Measurements from ENCODE around the gene FPGS.

FPGS gene

DNA sequence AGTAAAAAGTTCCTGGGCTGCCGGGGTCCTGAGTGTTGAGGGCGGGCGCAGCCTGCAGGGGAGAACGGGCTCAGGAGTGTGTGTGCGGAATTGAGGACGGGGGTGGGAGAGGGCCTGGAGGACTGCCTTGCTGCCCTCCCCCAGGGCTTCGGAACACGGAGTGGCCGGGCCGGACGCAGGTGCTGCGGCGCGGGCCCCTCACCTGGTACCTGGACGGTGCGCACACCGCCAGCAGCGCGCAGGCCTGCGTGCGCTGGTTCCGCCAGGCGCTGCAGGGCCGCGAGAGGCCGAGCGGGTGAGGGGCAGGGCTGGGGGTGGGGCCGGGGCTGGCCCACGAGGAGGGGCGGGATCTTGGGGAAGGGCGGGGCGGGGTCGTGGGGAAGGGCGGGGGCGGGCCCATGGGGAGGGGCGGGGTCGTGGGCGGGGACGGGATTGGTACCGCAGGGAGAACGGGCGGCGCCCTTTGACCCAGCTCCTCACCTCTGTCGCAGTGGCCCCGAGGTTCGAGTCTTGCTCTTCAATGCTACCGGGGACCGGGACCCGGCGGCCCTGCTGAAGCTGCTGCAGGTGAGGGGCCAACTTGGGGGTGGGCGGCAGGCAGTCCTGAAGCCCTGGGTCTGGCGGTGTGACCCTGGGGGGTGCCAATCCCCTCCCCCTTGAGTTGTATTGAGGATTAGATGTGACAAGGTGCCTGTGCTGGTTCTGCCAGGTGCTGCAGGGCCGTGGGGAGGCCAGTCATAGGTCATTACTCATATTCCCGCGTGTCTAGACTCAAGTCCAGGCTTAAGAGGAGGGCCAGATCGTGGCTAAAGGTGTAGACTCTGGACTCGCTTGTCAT, 7.1 kb downstream of the FPGS start:
- Mint-ChIP-seq H3K36me3 (ENCODE audit: low read depth) (peaks cover 37% of the 10 kb centered on the region), H3K27ac (no peak overlapping the region), H3K27me3 (no peaks in the 10 kb centered on the region), H3K9me3 (no peaks in the 10 kb centered on the region), H3K4me3 (no peak overlapping the region), H3K4me1 (ENCODE audit: low read depth) (no peaks in the 10 kb centered on the region)

DNA sequence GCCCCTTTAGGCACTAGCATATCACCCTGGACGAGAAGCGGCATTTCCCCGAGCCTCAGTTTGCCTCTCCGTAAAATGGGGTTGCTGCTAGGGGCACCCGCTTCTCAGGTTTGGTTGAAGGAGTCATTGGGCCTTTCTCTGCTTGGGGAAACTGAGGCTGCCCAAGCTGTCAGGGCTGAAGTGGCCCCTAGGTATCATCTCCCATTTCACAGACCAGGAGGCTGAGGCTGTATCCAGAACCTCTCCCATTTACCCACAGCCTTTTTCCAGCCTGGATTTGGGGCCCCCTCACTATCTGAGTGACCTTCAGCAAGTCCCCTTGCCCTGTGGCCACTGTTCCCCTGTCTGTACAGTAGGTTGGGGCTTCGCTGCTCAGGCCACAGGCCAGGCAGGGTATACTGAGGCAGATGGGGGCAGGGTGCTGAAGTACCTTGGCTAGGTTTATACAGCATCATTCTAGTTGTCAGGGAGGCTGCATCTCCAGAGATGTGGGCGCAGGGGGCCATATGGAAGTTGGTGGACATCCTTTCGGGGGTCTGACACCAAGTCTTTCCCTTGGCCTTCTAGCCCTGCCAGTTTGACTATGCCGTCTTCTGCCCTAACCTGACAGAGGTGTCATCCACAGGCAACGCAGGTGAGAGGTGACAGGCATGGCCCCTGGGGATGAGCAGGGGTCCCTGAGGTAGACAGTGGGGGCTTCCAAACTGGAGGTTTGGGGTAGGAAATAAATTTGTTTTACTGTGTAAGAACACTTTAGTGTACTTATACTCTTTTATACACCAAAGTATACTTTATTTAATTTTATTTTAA, 7.9 kb downstream of the FPGS start:
- Mint-ChIP-seq H3K27ac (no peak overlapping the region), H3K4me1 (ENCODE audit: low read depth) (no peaks in the 10 kb centered on the region), H3K4me3 (no peak overlapping the region), H3K9me3 (no peaks in the 10 kb centered on the region), H3K27me3 (no peaks in the 10 kb centered on the region), H3K36me3 (ENCODE audit: low read depth) (peaks cover 37% of the 10 kb centered on the region)

DNA sequence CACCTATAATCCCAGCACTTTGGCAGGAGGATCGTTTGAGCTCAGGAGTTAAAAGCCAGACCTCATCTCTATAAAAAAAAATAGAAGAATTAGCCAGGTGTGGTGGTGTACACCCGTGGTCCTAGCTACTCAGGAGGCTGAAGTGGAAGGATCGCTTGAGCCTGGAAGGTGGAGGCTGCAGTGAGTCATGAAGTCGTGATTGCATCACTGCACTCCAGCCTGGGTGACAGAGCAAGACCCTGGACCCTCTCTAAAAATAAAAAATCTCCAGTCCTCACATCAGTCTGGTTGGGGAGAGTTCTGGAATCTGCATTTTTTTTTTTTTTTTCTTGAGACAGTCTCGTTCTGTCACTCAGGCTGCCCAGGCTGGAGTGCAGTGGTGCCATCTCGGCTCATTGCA, 9.3 kb downstream of the FPGS start:
- Mint-ChIP-seq H3K9me3 (no peaks in the 10 kb centered on the region), H3K27ac (no peak overlapping the region), H3K4me3 (no peak overlapping the region), H3K4me1 (ENCODE audit: low read depth) (no peaks in the 10 kb centered on the region), H3K27me3 (no peaks in the 10 kb centered on the region), H3K36me3 (ENCODE audit: low read depth) (peaks cover 26% of the 10 kb centered on the region)

DNA sequence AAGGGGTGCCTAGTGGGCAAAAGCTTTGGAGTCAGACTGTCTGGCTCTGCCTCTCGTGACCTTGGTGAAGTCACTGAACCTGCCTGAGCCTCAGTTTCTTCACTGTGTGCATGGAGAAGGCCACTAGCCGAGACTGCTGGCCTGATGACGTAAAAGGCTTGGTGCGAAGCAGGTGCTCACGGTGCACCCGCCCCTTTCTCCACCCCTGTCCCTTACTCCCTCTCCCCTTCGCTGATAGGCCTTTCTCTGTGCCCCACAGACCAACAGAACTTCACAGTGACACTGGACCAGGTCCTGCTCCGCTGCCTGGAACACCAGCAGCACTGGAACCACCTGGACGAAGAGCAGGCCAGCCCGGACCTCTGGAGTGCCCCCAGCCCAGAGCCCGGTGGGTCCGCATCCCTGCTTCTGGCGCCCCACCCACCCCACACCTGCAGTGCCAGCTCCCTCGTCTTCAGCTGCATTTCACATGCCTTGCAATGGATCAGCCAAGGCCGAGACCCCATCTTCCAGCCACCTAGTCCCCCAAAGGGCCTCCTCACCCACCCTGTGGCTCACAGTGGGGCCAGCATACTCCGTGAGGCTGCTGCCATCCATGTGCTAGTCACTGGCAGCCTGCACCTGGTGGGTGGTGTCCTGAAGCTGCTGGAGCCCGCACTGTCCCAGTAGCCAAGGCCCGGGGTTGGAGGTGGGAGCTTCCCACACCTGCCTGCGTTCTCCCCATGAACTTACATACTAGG, 10.4 kb downstream of the FPGS start:
- Mint-ChIP-seq H3K36me3 (ENCODE audit: low read depth) (peaks cover 29% of the 10 kb centered on the region), H3K27me3 (no peaks in the 10 kb centered on the region), H3K4me3 (no peak overlapping the region), H3K4me1 (ENCODE audit: low read depth) (no peaks in the 10 kb centered on the region), H3K9me3 (no peaks in the 10 kb centered on the region), H3K27ac (no peak overlapping the region)

DNA sequence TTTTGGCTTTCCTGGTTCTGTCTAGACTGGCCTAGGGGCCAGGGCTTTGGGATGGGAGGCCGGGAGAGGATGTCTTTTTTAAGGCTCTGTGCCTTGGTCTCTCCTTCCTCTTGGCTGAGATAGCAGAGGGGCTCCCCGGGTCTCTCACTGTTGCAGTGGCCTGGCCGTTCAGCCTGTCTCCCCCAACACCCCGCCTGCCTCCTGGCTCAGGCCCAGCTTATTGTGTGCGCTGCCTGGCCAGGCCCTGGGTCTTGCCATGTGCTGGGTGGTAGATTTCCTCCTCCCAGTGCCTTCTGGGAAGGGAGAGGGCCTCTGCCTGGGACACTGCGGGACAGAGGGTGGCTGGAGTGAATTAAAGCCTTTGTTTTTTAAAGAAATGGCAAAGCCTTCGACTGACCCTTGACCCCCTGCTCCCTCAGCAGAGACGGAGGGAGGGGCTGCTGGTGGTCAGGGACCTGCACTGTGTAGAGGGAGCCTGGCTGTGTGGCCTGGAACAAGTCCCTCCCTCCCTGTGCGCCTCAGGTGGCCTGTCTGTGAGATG, 11.1 kb downstream of the FPGS start:
- Mint-ChIP-seq H3K27ac (no peak overlapping the region), H3K4me1 (ENCODE audit: low read depth) (no peaks in the 10 kb centered on the region), H3K36me3 (ENCODE audit: low read depth) (peaks cover 33% of the 10 kb centered on the region), H3K27me3 (no peaks in the 10 kb centered on the region), H3K9me3 (no peaks in the 10 kb centered on the region), H3K4me3 (no peak overlapping the region)

DNA sequence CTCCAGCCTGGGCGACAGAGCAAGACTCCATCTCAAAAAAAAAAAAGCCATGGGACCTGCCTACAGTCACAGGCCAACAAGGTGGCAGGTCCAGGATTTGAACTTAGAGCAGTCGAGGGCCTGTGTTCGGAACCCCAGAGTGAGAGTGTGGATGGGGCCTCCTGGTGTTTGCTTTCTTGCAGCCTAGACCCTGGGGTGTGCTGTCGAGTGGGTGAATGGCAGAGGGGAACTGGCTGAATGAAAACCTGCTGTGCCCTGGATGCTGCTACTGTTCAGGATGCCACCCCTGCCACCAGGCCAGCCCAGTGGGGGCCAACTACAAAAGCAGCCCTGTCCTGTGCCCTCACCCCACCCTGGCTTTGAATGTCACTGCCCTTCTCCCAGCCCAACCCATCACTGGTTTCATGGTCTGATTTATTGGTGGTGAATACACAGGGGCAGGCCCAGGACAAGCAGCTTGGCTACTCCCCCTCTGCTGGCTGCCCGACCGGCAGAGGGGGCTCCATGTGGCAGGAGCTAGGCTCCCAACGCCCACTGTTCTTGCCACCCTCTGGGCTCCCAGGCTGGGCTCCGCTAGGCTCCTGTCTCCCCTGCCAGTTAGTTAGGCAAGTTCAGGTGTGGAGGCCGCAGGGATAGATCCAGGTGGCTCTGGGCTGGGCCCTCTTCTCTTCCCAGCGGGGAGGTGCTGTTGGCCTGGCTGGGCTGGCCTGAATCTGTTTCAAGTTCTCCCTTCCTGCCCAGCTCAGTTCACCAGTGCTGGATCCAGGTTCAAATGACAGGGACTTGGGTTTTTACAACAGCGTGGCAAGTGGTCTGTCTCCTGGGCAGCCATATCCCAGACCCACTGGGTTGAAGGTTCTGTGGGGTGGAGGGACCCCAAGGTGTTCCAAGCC, 12.2 kb downstream of the FPGS start:
- Mint-ChIP-seq H3K9me3 (no peaks in the 10 kb centered on the region), H3K4me1 (ENCODE audit: low read depth) (no peaks in the 10 kb centered on the region), H3K27me3 (no peaks in the 10 kb centered on the region), H3K27ac (no peak overlapping the region), H3K36me3 (ENCODE audit: low read depth) (peaks cover 29% of the 10 kb centered on the region), H3K4me3 (no peak overlapping the region)

DNA sequence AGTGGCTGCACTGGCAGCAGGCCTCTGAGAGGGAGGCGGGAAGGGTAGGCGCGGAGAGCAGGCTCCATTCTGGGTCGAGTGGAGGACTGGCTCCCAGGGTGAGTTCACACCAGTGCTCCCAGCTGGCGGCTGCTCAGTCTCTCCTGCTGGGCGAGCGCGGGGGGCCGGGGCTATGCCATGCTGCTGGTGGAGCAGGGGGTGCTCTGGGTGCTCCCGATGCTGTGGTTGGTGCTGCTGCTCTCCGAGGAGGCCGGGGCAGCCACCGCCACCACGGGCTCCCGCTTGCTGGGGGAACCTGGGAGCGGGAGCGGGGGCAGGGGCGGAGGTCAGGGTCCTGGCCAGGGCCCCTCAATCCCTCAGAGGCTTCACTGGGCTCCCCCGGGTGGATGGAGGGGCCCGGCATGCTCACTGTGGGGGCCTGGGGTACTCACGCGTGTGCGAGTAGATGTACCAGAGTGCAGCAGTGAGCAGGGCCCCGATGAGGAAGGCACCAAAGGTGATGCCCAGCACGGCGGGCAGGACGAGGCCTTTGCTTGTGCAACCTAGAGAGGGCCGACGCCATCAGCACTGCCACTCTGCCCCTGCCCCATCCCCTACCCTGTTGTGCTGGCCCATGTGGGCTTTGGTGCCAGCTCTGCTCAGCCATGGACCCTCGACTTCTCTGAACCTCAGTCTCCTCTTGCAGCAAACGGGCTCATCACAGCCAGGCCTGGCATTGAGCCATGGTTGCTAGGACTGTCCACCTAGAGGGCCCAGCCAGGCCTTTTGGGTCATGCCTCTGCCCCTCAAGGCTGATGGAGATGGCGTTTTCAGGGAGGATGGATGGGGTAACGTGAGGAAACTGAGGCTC, 13.1 kb downstream of the FPGS start:
- peaks cover 25% of the 10 kb centered on the region for H3K36me3 Mint-ChIP-seq (ENCODE audit: low read depth)
- H3K27ac Mint-ChIP-seq: no peak overlapping the region
- H3K27me3 Mint-ChIP-seq: no peaks in the 10 kb centered on the region
- H3K4me3 Mint-ChIP-seq: no peak overlapping the region
- H3K9me3 Mint-ChIP-seq: no peaks in the 10 kb centered on the region
- H3K4me1 Mint-ChIP-seq (ENCODE audit: low read depth): no peaks in the 10 kb centered on the region

DNA sequence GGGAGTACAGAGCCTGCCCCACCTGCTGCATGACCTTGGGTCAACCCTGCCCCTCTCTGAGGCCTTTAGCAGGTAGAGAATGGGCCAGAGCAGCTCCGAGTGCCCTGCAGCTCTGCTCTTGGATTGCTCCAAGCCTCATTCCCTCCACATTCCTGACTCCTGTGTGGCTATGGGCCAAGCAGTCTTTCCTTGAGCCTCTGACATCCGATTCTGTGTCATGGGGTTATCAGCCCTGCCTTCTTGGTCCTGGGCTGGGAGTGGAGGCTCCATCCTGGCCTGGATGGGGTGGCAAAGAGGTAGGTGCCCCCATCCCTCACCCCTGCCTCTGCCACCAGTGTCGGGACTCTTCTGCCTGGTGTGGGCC, 13.7 kb downstream of the FPGS start:
- H3K9me3 Mint-ChIP-seq: no peaks in the 10 kb centered on the region
- H3K36me3 Mint-ChIP-seq (ENCODE audit: low read depth): peaks cover 25% of the 10 kb centered on the region
- no peaks in the 10 kb centered on the region for H3K4me1 Mint-ChIP-seq (ENCODE audit: low read depth)
- H3K27ac Mint-ChIP-seq: no peak overlapping the region
- no peaks in the 10 kb centered on the region for H3K27me3 Mint-ChIP-seq
- no peak overlapping the region for H3K4me3 Mint-ChIP-seq

DNA sequence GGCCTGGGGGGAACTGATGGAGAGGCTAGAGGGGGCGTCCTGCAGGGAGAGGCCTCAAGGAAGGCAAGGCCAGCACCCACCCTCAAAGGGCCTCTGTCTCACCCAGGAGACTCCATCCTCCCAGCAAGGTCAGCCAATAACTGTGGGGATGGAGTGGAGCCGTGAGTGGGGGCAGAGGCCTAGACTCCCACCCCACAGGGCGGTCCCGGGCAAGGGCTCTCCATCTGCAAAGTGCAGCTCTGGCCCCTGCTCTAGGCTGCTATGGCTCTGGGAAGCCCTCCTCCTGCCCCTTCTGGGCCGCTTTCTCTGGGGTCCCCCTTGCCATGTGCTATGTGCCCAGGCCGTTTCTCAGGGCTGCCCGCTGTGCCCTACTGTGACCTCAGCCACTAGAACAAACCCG, 14.0 kb downstream of the FPGS start:
- no peaks in the 10 kb centered on the region for H3K27me3 Mint-ChIP-seq
- H3K36me3 Mint-ChIP-seq (ENCODE audit: low read depth): peaks cover 25% of the 10 kb centered on the region
- no peak overlapping the region for H3K27ac Mint-ChIP-seq
- H3K9me3 Mint-ChIP-seq: no peaks in the 10 kb centered on the region
- H3K4me1 Mint-ChIP-seq (ENCODE audit: low read depth): no peaks in the 10 kb centered on the region
- H3K4me3 Mint-ChIP-seq: no peak overlapping the region

DNA sequence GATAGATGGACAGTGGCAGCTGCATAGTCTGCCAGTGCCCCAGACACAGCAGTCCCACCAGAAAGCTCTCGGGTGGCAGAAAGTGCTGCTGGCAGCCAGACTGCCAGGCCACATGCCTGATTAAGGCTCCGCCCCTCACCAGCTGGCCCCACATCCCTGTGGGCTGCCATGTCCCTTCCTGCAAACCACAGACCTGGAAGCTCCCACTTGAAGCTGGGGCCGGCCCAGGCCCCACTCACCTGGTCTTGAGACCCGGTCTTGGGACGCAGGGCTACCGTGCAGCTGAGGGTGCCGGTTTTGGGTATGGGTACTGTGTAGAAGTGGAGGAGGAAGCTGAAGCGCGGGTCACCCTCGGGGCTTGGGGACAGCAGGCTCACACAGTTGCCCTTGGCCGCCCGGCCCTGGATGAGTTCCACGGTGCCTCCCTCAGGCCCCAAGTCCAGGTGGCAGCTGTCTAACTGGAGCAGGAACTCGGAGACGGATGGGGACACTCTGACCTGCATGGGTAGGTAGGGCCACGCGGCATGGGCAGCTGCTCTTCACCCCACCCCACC, 15.3 kb downstream of the FPGS start:
- Mint-ChIP-seq H3K27me3 (no peaks in the 10 kb centered on the region), H3K27ac (no peak overlapping the region), H3K4me1 (ENCODE audit: low read depth) (no peaks in the 10 kb centered on the region), H3K4me3 (no peak overlapping the region), H3K36me3 (ENCODE audit: low read depth) (peaks cover 23% of the 10 kb centered on the region), H3K9me3 (no peaks in the 10 kb centered on the region)

DNA sequence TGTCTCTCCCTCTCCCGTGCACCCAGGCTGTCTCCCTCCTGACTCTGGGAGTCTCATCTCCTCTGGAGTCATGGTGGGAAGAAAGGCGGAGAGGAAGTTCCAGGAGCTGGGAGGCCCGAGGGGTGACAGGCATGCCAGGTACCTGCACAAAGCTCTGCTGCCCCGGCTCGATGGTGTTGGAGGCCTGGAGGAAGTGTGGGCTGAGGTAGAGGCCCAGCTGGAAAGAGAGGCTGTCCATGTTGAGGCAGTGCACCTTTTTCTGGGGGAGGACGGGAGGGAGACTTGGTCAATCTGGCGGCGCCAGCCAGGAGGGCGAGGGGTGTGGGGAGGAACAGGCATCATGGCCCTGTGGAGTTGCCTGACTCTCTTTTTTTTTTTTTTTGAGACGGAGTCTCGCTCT, 15.9 kb downstream of the FPGS start:
- no peaks in the 10 kb centered on the region for H3K27me3 Mint-ChIP-seq
- H3K4me1 Mint-ChIP-seq (ENCODE audit: low read depth): no peaks in the 10 kb centered on the region
- H3K27ac Mint-ChIP-seq: no peak overlapping the region
- H3K36me3 Mint-ChIP-seq (ENCODE audit: low read depth): peaks cover 17% of the 10 kb centered on the region
- no peak overlapping the region for H3K4me3 Mint-ChIP-seq
- H3K9me3 Mint-ChIP-seq: no peaks in the 10 kb centered on the region

DNA sequence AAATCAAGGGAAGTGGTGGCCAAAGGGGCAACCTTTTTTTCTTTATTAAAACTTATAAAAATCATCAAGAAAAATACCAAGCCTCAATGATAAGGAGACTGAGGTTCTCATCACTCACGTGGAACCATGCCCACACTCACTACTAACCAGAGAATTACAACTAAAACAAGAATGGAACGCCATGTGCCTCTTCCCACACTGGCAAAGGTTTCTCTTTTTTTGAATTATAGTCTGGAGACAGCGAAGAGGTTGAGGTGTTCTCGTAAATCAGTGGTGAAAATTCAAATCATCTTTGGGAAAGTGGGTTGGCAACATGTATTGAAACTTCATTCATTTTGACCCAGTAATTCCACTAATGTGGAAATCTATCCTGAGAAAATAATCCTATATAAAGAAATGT, 19.4 kb downstream of the FPGS start:
- Mint-ChIP-seq H3K4me1 (ENCODE audit: low read depth) (no peaks in the 10 kb centered on the region), H3K36me3 (ENCODE audit: low read depth) (peaks cover 17% of the 10 kb centered on the region), H3K4me3 (no peak overlapping the region), H3K27me3 (no peaks in the 10 kb centered on the region), H3K9me3 (no peaks in the 10 kb centered on the region), H3K27ac (no peak overlapping the region)

DNA sequence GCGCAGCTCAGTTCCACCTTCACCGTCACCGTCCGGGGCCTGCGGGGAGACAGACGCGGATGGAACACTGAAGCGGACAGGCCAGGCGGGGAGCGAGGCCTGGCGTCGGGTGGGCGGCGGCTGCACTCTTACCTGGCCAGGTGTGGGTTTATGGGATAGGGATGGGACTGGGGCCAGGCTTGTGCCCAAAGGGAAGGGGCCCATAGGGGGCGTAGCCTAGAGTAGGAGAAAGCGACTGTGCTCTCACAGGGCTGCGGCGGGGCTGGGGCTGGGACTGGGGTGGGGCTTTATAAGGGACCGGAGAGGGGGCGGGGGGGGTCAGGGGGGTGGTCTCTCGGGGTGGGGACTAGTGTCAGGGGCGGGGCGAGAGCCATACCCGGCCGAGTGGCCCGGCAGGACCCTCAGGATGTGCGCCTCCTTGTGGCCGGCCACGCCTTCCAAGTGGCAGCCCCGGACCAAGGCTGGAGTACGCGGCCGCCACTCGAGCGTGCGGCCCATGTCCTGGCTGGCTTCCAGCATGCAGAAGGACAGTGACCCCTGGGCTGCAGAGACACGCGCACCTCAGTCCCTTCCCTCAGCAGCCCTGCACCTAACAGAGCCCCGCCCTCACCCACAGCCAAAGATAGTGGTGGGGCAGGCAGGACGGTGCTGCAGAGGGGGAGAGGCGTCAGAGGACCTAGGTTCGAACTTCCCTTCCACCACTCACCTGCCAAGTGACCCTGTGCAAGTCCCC, 22.8 kb downstream of the FPGS start:
- Mint-ChIP-seq H3K9me3 (no peaks in the 10 kb centered on the region), H3K36me3 (ENCODE audit: low read depth) (peaks cover 4% of the 10 kb centered on the region), H3K4me1 (ENCODE audit: low read depth) (no peaks in the 10 kb centered on the region), H3K4me3 (no peak overlapping the region), H3K27me3 (no peaks in the 10 kb centered on the region), H3K27ac (no peak overlapping the region)

All from stimulated activated naive CD8-positive, alpha-beta T cell treated with anti-CD3 and anti-CD28 coated beads, Interleukin-15, Interleukin-2, amounts not matched to agents 100 ng/mL and 50 ng/mL, for 24 hours (primary cell).